GM19395 (cell line): Measurements from ENCODE around the gene NACA2.
"Not testable (repeated sequence)": the region's sequence is repeated elsewhere in the genome, so short reads cannot be mapped to it uniquely, and the experiment has no call there.

Experiments
- ATAC-seq: cut with Tn5 transposase; IDR thresholded peaks from one replicate; pipeline ENCODE4 v1.9.1; 2021; ENCODE audit warnings: mild to moderate bottlenecking, moderate library complexity; ENCODE audit not compliant: unreplicated experiment

The NACA2 gene

DNA sequence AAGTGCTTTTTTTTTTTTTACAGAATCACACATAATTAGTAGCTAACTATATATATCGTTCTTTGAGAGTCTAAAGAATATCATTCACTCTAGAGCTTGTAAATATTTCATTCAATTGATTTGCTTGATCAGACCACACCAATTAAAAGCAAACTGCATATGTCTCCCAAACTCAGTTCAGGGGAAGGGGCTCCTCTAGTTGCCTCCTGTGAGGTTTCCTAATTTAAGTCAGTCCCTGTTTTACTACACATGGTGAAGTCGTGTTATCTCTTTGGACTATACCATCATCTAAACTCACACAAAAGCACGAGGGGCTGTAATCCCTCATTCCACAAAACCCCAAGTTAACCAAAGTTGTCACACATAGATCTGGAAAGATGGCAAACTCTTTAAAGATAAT, 11.7 kb downstream of the NACA2 start:
- ATAC-seq, result no peak

DNA sequence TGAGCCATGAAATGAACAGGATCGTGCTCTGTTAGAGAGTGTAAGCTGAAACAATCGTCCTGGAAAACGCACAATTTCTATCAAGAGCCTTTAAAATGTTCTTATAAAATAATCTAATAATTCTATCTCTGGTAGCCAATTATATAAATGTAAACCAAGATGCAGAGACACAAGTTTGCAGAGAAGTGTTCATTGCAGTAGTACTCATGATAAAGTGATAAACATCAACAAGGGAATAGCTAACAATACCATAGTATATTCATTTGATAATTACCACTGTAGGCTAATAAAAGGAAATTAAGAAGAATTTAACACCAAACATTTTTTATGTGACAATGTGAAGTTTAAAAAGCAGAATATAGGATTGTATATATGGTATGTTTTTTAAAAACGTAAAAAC, 12.4 kb downstream of the NACA2 start:
- ATAC-seq, result no peak

DNA sequence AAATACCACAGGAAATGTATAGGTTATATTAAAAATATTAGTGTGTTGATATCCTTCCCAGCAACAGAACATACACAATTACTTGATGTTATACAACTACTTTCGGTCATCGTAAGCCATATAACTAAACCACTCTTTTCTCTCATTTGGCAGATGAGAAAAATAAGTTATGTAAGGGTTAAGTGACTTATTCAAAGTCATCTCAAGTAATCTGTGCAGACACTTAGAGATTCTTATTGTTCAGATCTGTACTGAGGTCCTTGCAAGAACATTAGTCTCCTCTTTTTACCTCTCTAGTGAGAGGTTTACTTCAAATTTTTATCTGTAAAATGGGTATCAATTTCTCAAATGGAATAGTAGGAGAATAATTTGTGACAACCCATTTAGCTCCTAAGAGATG, 15.0 kb downstream of the NACA2 start:
- ATAC-seq, result no peak

DNA sequence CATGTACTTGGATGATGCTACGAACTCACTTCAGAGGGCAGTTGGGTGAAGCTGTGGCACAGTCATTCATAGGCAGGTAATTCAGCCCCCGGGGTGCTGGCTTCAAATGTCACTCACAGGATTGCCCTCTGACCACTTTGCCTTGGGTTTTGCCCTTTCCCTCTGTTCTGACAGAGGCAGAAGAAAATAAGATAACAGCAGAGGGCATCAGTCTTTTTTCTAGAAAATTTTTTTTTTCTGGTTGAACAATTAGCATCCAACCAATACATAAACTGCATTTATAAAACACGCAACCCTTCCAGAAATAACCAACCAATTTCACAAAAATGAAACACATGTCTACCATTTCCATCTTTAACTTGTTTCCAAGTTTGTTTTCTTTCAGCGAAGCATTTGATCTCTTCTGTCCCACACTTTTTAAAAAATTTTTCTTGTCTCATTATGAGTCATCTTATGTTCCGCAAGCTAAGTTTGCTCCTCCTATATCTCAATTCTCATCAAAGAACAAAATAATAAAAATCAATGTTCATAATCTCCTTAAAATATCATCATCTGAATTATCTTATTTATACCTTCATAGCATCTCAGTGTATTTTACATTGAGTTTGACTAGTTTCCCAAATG, 15.6 kb downstream of the NACA2 start:
- ATAC-seq, result no peak

DNA sequence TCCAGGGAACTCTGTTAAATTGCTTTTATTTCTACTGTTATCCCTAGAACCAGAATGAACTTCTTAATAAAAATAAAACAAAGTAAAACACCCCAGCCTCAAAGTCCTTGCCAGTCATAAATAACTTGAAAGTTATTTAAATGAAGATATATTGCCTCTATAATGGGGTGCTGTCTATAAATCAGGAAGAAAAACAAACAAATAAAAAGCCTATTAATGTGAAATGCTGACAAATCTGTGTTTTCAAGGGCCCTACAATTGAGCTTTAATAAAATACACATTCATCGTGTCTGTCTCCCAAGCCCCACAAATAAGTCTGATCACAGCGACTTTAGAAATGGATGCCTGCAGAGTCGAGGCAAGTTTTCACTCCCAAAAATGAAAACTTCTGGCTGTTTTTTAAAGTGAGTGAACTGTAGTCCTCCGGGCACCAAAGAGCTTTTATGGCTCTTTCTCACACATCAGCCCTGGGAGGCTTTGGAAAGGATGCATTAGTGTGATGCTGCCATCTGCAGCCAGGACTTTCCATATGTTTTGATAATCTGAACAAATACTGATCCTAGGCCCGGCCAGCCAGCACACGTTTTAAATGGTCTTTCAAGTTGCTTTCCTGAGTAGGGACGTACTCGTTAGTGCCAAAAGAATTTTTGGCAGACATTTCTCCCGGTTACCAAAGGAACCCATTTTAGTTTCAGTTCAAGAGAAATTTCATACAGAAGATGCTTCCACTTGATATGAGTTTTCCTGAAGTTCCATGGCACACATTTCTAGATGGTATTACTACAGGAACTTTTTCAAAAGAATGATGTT, 16.3 kb downstream of the NACA2 start:
- ATAC-seq, result no peak

DNA sequence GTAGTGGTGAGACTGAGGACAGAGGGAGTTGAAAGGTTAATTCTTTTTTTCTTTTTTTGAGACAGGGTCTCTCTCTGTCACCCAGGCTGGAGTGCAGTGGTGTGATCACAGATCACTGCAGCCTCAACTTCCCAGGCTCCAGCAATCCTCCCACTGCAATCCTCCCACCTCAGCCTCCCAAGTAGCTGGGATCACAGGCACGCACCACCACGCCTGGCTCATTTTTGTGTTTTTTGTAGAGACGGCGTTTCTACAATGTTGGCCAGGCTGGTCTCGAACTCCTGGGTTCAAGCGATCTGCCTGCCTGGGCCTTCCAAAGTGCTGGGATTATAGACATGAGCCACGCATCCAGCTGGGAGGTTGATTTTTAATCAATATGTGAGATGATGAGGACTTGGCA, 18.5 kb downstream of the NACA2 start:
- ATAC-seq, result not testable (repeated sequence)

DNA sequence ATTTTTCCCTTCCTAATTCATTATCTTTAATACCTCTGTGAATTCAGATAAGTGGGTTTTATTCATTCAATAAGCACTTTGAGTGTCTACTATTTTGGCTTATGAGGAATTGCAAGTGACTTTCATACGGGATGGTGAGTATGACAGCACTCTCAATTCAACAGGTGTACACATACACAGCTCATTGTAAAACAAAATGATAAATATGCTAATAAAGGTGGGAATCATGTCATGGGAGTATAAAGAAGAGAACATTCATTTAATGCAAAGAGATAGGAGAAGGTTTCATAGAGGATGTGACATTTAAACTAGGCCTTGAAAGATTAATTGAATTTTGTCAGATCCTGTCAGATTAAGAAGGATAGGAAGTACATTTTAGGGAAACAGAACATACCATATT, 19.4 kb downstream of the NACA2 start:
- ATAC-seq, result no peak

DNA sequence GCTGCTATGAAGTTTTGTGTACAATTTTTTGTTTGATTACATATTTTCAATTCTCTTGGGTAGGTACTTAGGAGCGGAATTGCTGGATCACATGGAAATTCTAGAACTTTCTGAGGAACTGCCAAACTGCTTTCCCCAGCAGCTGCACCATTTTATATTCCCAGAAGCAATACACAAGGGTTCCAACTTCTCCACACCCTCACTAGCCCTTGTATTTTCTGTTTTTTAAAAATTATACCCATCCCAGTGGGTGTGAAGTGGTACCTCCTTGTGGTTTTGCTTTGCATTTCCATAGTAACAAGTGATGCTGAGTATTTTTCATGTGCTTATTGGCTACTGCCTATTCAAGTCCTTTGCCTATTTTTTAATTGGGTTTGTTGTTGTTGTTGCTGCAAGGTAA, 20.9 kb downstream of the NACA2 start:
- ATAC-seq, result no peak

DNA sequence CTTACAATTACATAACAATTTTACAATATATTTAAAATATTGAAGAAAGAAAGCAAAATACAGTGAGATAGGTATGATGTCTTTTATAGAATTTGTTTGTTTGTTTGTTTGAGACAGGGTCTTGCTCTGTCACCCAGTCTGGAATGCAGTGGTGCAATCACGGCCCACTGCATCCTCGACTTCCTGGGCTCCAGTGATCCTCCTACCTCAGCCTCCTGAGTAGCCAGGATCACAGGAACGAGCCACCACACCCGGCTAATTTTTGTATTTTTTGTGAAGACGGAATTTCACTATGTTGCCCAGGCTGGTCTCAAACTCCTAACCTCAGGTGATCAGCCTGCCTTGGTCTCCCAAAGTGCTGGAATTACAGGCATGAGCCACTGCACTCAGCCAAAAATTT, 21.5 kb downstream of the NACA2 start:
- ATAC-seq, result not testable (repeated sequence)

DNA sequence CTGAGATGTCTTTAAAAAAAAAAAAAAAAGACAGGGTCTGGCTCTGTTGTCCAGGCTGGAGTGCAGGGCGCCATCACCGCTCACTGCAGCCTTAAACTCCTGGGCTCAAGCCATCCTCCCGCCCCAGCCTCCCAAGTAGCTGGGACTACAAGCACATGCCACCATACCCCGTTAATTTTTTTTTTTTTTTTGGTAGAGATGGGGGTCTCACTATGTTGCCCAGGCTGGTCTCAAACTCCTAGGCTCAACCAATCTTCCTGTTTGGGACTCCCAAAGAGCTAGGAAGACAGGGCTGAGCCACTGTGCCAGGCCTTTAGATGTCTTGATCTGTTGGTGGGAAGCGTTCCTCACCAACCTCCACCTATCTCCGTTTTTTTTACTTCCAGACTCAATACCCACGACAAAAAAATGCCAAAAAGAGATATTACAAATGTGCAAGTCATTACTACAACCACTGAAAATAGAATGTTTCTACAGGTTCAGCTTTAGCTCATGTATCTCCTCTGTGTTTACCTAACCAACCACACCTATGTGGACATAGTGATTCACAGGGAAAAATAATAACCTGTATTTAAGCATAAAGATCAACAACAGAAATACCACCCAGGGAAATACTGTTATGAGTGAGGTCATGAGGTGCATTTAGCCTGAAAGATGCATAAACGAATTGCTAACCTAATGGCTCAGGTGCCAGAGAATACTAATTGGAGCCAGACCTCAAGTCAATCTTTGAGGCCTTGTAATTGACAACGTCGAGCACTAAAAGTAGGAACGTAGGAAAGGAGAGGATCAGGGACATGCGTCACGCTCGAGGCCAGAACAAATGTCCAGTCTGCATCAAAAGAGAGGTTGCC, 22.6 kb downstream of the NACA2 start:
- no peak for ATAC-seq

DNA sequence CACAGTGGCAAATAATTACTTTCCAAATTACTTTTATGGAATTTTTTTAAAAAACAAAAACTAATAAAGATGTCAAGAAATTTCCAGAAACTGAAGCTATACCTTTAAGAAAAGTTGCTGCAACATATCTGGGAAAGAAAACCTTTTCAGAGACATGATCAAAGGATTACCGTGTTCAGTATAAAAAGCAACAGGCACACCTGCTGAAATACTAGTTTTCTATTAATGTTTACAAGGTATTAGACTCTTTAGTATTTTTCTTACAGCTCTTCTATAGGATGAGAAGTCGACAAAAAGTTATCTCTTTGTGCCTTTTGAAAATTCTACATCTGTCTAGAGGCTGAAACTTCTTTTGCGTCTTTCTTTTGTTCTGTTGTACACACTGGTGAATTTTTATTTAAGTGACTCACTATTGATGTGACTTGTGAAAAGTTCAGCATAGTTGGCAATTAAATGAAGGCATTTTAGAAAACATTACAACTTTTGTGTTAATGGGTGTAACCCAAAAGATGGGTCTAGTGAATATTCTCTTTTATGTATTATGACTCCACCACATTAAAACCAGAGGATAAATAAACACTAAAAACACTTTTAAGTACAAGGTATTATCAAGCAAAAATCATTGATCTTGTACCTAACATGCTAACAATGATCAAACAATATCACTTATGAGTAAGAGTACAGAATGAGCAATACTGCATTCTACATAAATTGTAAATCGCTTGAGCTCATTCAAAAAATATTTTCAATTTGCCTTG, 23.8 kb downstream of the NACA2 start:
- no peak for ATAC-seq

DNA sequence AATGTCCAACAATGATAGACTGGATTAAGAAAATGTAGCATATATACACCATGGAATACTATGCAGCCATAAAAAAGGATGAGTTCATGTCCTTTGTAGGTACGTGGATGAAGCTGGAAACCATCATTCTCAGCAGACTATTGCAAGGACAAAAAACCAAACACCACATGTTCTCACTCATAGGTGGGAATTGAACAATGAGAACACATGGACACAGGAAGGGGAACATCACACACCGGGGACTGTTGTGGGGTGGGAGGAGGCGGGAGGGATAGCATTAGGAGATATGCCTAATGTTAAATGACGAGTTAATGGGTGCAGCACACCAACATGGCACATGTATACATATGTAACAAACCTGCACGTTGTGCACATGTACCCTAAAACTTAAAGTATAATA, 24.6 kb downstream of the NACA2 start:
- not testable (repeated sequence) for ATAC-seq

DNA sequence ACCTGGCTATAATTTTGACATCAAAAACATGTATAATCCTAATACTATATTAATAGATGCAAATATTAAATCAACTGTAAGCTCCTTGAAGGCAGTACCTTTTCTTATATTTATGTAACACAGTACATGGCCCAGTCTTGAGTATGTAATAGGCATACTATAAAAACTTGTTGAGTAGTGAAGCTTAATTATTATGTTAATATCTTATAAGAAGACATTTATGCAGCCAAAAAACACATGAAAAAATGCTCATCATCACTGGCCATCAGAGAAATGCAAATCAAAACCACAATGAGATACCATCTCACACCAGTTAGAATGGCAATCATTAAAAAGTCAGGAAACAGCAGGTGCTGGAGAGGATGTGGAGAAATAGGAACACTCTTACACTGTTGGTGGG, 25.2 kb downstream of the NACA2 start:
- not testable (repeated sequence) for ATAC-seq

DNA sequence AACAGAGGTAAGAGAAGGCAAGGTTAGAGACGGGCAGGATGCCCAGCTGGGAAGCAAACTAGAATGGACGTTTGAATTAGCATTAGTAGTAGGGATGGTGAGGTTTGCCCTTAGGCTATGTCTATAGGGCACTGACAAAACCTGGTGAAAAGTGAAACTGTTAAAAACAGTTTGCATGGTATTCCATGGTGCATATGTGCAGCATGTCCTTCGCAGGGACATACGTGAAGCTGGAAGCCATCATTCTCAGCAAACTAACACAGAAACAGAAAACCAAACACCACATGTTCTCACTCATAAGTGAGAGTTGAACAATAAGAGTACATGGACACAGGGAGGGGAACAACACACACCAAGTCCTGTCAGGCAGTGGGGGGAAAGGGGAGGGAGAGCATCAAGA, 25.8 kb downstream of the NACA2 start:
- ATAC-seq, result no peak

DNA sequence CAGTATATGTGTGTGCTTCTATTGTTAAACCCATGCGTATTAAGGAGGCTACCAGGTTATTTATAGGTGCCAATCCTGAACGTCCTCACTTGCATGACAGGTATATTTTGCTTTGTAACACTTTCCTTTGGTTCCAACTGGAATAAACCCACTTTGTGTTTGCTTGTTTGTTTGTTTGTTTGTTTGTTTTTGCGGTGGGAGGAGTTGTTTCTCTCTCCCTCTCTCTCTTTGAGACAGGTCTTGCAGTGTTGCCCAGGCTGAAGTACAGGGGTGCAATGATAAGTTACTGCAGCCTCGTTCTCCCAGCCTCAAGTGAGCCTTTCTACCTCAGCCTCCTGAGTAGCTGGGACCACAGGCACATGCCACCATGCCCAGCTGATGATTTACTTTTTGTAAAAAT, 28.7 kb downstream of the NACA2 start:
- ATAC-seq, result no peak

DNA sequence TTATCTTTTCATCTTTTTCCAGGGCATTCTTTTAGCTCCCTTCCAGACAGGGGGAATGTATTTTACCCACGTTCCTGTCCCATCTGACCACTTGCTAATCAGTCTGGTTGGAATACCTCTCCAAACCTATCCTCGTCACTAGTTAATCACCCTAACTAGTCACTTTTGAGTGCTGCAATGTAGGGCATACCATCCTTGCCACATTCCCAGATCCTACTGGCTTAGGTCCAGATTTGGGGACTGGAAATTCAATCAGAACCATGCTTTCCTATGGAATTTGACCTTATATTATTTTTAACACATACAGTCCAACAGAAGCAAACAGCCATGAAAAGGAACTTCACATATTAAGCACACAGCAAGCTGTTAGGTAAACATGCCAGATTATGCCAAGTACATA, 29.7 kb downstream of the NACA2 start:
- no peak for ATAC-seq

DNA sequence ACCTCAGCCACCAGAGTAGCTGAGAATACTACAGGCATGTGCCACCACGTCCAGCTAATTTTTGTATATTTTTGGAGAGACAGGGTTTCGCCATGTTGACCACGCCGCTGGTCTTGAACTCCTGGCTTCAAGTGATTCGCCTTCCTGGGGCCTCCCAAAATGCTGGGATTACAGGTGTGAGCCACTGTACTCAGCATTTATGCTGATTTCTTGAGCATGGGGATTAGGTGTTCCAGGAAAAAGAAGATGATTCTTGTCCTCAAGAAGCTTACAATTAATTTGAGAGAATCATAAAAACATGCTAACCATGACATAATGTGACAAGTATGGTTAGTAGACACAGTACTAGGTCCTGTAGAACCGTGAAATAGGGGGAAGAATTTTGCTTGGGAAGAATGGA, 30.9 kb downstream of the NACA2 start:
- no peak for ATAC-seq

DNA sequence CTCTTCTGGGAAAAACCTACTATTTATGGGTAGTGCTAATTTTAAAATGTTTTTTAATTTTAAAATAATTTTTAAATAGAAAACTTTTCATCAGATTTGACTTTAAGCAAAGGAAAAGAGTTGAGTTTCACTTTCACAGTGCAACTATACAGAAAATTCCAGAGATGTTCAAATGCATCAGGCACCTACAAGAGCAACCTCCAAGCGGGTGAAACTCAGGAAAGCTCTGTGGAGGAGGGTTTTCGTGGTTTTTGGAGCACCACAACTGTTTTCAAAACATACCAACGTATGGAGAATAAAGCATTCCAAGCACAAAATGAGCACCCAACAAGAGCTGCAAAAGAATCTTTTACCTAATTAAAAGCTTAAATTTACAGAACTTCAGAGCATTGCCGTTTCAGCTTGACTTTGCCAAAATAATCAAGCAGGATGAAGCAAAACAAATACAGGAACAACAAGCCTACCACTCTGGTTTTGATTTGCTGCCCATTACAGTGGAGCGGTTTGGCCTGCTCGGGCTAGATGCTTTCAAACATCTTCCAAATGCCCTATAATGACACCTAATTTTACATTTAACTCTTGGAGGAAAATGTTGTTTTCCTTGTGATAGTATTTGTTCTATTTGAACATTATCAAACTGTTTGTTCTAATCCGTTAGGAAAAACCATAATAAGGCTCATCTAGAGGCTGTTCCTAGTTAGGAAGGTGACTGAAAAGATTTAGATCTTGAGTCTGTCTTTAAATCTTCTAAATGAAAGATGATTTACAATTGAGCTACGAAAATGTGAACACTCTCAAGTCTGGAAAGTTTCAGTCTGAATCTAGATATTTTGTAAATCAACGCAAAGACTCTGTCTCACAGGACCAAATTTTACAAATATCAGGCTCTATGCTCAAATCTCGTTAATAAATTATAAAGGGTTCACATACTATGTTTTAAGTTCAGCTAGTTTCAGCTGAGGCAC, 34.5 kb downstream of the NACA2 start:
- ATAC-seq, result no peak

DNA sequence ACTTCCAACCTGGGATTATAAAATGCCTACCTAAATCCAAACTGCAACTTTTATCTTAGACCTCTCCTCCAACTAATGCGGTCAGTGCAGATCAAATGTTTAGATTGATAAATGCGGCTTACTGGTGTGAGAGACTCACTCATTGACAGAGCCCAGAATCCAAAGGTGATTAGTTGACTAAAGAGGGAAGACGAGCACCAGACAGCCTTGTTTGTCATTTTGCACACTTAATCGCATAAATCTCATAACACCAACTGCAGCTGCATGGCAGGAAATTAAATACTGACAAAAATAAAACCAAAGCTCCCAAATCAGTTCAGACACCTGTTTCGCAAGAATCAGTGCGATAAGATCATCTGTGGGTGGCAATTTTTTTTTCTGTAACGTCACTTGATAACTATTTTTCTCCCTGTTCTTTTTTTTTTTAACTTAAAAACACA, 35.9 kb downstream of the NACA2 start:
- ATAC-seq, result no peak

DNA sequence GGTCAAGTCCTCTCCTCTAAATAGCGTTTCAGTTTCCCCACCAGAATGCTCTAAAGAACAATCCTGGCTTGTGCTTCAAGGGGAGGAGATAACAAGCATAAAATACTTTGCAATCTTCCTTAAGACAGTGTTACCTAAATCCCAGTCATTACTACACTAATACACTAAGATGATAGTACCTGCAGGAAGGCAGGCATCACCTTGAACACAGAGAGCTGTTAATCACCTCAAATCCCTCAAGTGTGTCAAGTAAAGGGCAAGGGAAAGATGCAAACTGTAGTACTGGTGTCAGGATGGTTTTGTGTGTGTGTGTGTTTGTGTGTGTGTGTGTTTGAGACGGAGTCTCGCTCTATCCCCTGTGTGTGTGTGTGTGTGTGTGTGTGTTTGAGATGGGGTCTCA, 36.8 kb downstream of the NACA2 start:
- ATAC-seq, result no peak
